GM21529 (cell line): ENCODE measurements around the gene ZBTB8B.
"Not testable (repeated sequence)": the region's sequence is repeated elsewhere in the genome, so short reads cannot be mapped to it uniquely, and the experiment has no call there.

Source experiments
- ATAC-seq: cut with Tn5 transposase; IDR thresholded peaks from one replicate; pipeline ENCODE4 v1.9.1; 2021; ENCODE audit not compliant: unreplicated experiment

The ZBTB8B gene

GRCh38 chr1:32468791-32469190 is 3.9 kb downstream of the ZBTB8B start:
- ATAC-seq, result no peak

- no peak for ATAC-seq
Observed at GRCh38 chr1:32470431-32470830, 5.6 kb downstream of the ZBTB8B start.

- ATAC-seq, result no peak
Observed at GRCh38 chr1:32470991-32471694, 6.3 kb downstream of the ZBTB8B start.

- ATAC-seq, result no peak
Observed at GRCh38 chr1:32471695-32472362, 7.0 kb downstream of the ZBTB8B start.

- ATAC-seq, result not testable (repeated sequence)
Observed at GRCh38 chr1:32472966-32473365, 8.1 kb downstream of the ZBTB8B start.

GRCh38 chr1:32474954-32475353 is 10.1 kb downstream of the ZBTB8B start:
- ATAC-seq, result no peak

GRCh38 chr1:32480003-32480402 is 15.1 kb downstream of the ZBTB8B start:
- ATAC-seq, result no peak

- ATAC-seq, result no peak
Observed at GRCh38 chr1:32480761-32481160, 15.9 kb downstream of the ZBTB8B start.

- not testable (repeated sequence) for ATAC-seq
Observed at GRCh38 chr1:32481788-32482187, 16.9 kb downstream of the ZBTB8B start.

GRCh38 chr1:32485554-32486255 is 20.8 kb downstream of the ZBTB8B start:
- no peak for ATAC-seq

- no peak for ATAC-seq
Observed at GRCh38 chr1:32486463-32487113, 21.7 kb downstream of the ZBTB8B start.

GRCh38 chr1:32487182-32487581 is 22.3 kb downstream of the ZBTB8B start:
- no peak for ATAC-seq

GRCh38 chr1:32489774-32490454 is 25.0 kb downstream of the ZBTB8B start:
- no peak for ATAC-seq

GRCh38 chr1:32491386-32491785 is 26.5 kb downstream of the ZBTB8B start:
- no peak for ATAC-seq

GRCh38 chr1:32494196-32494595 is 29.3 kb downstream of the ZBTB8B start:
- ATAC-seq, result no peak

- ATAC-seq, result no peak
Observed at GRCh38 chr1:32494711-32495337, 30.0 kb downstream of the ZBTB8B start.

- no peak for ATAC-seq
Observed at GRCh38 chr1:32496127-32496526, 31.3 kb downstream of the ZBTB8B start.

GRCh38 chr1:32498751-32499150 is 33.9 kb downstream of the ZBTB8B start:
- no peak for ATAC-seq

GRCh38 chr1:32500387-32501209 is 35.7 kb downstream of the ZBTB8B start:
- peak; percentile 70 for ATAC-seq

GRCh38 chr1:32501865-32502264 is 37.0 kb downstream of the ZBTB8B start:
- ATAC-seq, result no peak
